ENCODE measurements around the gene XYLT1. TPM values are rescaled to one million over a fixed set of nuclear protein-coding genes. Genes with fewer than 3 reads are reported as not detected.

The XYLT1 gene
- total RNA-seq, 4 donors from 2014 or later: 5.6 to 14.9 (median 10.8) TPM

DNA sequence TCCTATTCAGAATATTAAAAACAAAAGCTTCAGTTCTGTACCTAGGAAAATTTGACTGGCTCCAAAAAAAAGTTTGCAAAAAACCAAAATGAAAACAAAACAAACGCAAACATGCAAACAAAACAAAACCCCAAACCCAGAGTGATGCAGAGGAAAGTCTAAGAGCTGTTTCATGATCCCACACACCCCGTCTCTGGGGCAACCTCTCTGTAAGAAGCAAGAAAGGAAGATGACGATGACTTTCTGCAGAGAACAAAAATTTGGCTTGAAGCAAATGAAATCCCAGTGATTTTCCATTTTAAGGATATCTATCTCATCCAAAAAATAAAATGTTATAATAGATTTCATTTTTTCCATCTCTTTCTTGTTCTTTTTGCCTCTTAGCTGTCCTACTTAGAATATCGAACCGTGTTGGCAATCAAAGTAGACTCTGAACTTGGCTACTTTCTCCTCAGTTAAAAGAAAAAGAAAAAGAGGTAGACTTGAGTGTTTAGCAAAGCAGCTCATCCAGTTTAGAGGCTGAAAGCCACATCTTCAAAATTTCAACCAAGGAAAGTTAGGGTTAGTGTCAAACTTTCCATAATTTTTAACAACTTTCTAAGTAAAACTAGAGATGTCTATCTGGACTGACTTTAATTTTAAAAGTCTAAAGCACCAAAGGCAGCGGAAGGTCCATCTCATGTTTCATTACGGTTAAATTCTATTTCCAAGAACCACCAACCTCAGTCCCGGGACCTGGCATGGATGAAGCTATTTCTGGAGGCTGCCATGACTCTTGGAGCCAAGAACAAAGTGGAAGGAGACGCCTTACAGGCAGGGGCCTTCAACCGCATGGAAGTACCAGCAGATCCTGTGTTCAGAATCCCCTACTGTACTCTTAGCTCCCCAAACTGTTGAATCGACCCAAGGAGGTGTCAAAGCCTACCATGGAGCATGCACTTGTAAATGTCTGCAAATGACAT lies 180.8 kb downstream of the XYLT1 start:
- H3K4me3 ChIP-seq (replicated peaks in 1 of 3): no peak overlapping the region
- no peak for DNase-seq
- peaks cover 11 to 22% of the 10 kb centered on the region in 2 donors for H3K4me1 ChIP-seq
- no peaks in the 10 kb centered on the region for H3K36me3 ChIP-seq
- H3K27me3 ChIP-seq: no peaks in the 10 kb centered on the region
- 82 to 86% methylated on average over 11 of the region's 11 CpGs for WGBS, 2 donors
- TF ChIP-seq, protein P1, sequence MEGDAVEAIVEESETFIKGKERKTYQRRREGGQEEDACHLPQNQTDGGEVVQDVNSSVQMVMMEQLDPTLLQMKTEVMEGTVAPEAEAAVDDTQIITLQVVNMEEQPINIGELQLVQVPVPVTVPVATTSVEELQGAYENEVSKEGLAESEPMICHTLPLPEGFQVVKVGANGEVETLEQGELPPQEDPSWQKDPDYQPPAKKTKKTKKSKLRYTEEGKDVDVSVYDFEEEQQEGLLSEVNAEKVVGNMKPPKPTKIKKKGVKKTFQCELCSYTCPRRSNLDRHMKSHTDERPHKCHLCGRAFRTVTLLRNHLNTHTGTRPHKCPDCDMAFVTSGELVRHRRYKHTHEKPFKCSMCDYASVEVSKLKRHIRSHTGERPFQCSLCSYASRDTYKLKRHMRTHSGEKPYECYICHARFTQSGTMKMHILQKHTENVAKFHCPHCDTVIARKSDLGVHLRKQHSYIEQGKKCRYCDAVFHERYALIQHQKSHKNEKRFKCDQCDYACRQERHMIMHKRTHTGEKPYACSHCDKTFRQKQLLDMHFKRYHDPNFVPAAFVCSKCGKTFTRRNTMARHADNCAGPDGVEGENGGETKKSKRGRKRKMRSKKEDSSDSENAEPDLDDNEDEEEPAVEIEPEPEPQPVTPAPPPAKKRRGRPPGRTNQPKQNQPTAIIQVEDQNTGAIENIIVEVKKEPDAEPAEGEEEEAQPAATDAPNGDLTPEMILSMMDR (IDR thresholded peaks at IDR 0.05): no peak
- TF ChIP-seq POLR2A (IDR thresholded peaks at IDR 0.05): no peak
- intact Hi-C loops (cut with DNase I): loop anchor here (10.0 kb wide), 1 partner anchor 285 kb away; no protein-coding TSS in a partner anchor
- no peaks in the 10 kb centered on the region for H3K9me3 ChIP-seq
- H3K27ac ChIP-seq: no peak overlapping the region

DNA sequence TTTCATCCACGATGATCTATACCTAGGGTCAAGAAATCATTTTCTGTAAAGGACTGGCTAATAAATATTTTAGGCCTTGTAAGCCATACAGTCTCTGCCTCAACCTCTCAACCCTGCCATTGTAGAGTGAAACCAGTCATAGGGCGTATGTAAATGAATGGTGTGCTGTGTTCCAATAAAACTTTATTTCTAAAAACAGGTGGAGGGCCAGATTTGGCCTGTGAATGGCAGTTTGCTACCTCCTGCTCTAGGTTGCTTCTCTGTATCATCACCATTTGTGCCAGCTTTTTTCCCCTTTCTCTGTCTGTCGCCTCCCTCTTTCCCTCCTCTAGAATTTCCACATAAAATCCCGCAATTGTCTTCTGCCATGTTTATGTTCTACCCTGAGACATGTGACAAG lies 181.7 kb downstream of the XYLT1 start:
- Histone ChIP-seq H3K27ac (no peak overlapping the region), H3K36me3 (no peaks in the 10 kb centered on the region), H3K4me1 (peaks cover 7 to 14% of the 10 kb centered on the region in 2 donors), H3K27me3 (no peaks in the 10 kb centered on the region), H3K4me3 (replicated peaks in 1 of 3) (no peak overlapping the region), H3K9me3 (no peaks in the 10 kb centered on the region)
- TF ChIP-seq, protein P1 (IDR thresholded peaks at IDR 0.05): no peak
- TF ChIP-seq POLR2A (IDR thresholded peaks at IDR 0.05): no peak
- intact Hi-C loops (cut with DNase I): loop anchor here (10.0 kb wide), 1 partner anchor 286 kb away; no protein-coding TSS in a partner anchor
- no peak for DNase-seq
- WGBS, 2 donors: 81 to 97% methylated on average over 4 of the region's 4 CpGs

DNA sequence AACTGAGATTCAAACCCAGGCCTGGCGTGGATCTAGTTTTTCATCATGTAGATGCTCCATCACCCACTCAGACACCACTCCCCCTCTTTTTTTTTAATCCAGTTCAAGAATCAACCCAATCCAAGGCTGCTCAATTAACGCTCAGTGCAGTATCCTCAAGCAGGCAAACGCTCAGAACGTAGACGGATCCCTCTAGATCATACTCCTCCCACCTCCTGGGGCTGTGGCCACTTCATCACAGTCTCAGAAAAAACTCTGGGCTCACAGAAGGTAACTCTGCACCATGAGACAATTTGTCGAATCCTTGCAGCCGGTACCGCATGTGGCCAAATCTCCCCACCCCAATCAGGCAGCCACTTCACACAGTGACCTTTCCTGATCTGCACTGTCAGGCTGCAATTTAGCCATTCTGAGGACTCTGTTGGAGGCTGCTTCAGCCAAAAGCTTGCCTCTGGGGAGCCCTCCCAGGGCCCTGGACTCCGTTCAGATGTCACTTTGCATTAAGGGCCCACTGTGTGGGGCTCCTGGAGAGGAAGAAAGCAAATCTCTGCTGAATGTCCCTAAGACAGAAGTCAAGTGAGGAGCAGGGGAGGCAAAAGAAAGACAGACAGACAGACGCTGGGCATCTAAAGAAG lies 183.5 kb downstream of the XYLT1 start:
- H3K27ac ChIP-seq: no peak overlapping the region
- no peaks in the 10 kb centered on the region for H3K36me3 ChIP-seq
- H3K4me3 ChIP-seq (replicated peaks in 1 of 3): no peak overlapping the region
- H3K27me3 ChIP-seq: no peaks in the 10 kb centered on the region
- intact Hi-C loops (cut with DNase I): loop anchor here (10.0 kb wide), 1 partner anchor 288 kb away; no protein-coding TSS in a partner anchor
- H3K4me1 ChIP-seq: peaks cover 0 to 1% of the 10 kb centered on the region in 2 donors
- H3K9me3 ChIP-seq: no peaks in the 10 kb centered on the region
- no peak for DNase-seq
- WGBS, 2 donors: 65 to 67% methylated on average over 10 of the region's 10 CpGs
- TF ChIP-seq, protein P1 (IDR thresholded peaks at IDR 0.05): no peak
- no peak for TF ChIP-seq POLR2A (IDR thresholded peaks at IDR 0.05)

DNA sequence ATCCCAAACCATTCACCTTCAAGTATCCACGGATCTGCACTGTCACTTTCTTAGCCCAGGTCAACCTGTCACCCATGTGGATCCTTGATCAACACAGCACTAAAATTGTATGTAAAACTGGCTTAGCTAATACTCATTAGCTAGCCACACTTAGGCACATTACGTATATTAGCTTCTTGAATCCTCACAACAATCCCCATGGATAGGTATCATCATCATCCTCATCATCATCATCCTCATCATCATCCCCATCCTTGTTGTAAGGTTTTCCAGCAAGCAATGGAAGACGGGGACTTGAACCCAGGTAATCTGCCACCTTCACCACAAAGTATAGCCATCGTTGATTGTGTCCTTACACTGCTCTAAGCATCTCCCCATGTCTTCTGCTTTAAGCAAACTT lies 184.3 kb downstream of the XYLT1 start:
- intact Hi-C loops (cut with DNase I): loop anchor here (10.0 kb wide), 1 partner anchor 288 kb away; no protein-coding TSS in a partner anchor
- 94 to 97% methylated on average over 4 of the region's 4 CpGs for WGBS, 2 donors
- no peaks in the 10 kb centered on the region for H3K27me3 ChIP-seq
- H3K27ac ChIP-seq: no peak overlapping the region
- H3K4me1 ChIP-seq: no peaks in the 10 kb centered on the region
- H3K4me3 ChIP-seq (replicated peaks in 1 of 3): no peak overlapping the region
- H3K36me3 ChIP-seq: no peaks in the 10 kb centered on the region
- no peak for TF ChIP-seq POLR2A (IDR thresholded peaks at IDR 0.05)
- TF ChIP-seq, protein P1 (IDR thresholded peaks at IDR 0.05): no peak
- no peak for DNase-seq
- no peaks in the 10 kb centered on the region for H3K9me3 ChIP-seq

Measured in thyroid gland (tissue), 4 donors.